B cell (primary cell): ENCODE results near the gene E2F7. TPM values are rescaled to one million over a fixed set of nuclear protein-coding genes. Genes with fewer than 3 reads are reported as not detected.

Source experiments
- ATAC-seq: fragments of 200-7000 bp; cut with Tn5 transposase; one replicate; pipeline ENCODE4 v1.10.0; 2021; ENCODE audit warnings: low read depth, mild to moderate bottlenecking, moderate number of reproducible peaks, moderate library complexity
- CTCF ChIA-PET: fragments of 350-600 bp; sonication (Branson Sonifier 250); formaldehyde crosslinking; loops from one replicate; lab custom pipeline; 2021; ENCODE audit warnings: antibody characterized with exemption, inconsistent platforms; lab: Charles Lee
- POLR2A ChIA-PET: fragments of 350-600 bp; sonication (Branson Sonifier 250); formaldehyde crosslinking; loops from one replicate; lab custom pipeline; 2021; ENCODE audit warnings: antibody characterized with exemption; lab: Charles Lee
- DNase-seq: peaks from one replicate; pipeline ENCODE4 v3.0.0; 2013
- H2AFZ ChIP-seq: 2 replicates; pipeline ENCODE4 v1.6.1; 2012; ENCODE audit warnings: mild to moderate bottlenecking, low read depth, low read length; ENCODE audit not compliant: insufficient read depth, poor library complexity, severe bottlenecking
- H3K27ac ChIP-seq, 2 donors: 1 replicate in 1 of 2; 2 replicates in 1 of 2; pipeline ENCODE4 v1.5.1; 2012 to 2013; ENCODE audit warnings: low read length in 2 of 2, mild to moderate bottlenecking in 2 of 2, moderate library complexity in 1 of 2
- H3K27me3 ChIP-seq, 4 experiments: fragments of 200-600 bp in 1 of 4; sonication (generic) in 1 of 4; replicated peaks in 1 of 4; 1 replicate in 2 of 4; 2 replicates in 2 of 4; pipeline versions ENCODE4 v1.6.1 to v1.7.0; 2013 to 2016; ENCODE audit warnings: low read length in 3 of 4, mild to moderate bottlenecking in 2 of 4, mixed read lengths in 1 of 4, moderate library complexity in 1 of 4; ENCODE audit not compliant: insufficient read depth in 4 of 4, control insufficient read depth in 3 of 4; ENCODE audit errors: control extremely low read depth in 1 of 4
- H3K36me3 ChIP-seq, 2 experiments: replicated peaks in 1 of 2; 1 replicate in 1 of 2; 2 replicates in 1 of 2; pipeline versions ENCODE4 v1.6.1 to v1.7.1; 2013; ENCODE audit warnings: low read length in 1 of 2; ENCODE audit not compliant: insufficient read depth in 2 of 2, control insufficient read depth in 1 of 2; ENCODE audit errors: control extremely low read depth in 1 of 2, extremely low read depth in 1 of 2
- H3K4me1 ChIP-seq, 2 donors: fragments of 200-600 bp in 1 of 2; sonication (generic) in 1 of 2; 1 replicate in 1 of 2; 2 replicates in 1 of 2; pipeline versions ENCODE4 v1.5.1 to v1.6.1; 2013 to 2017; ENCODE audit warnings: low read length in 2 of 2; ENCODE audit not compliant: control insufficient read depth in 2 of 2, insufficient read depth in 2 of 2
- H3K4me2 ChIP-seq: replicated peaks from 2 replicates; pipeline ENCODE3; 2012; ENCODE audit warnings: mild to moderate bottlenecking, low read depth, low read length; ENCODE audit not compliant: poor library complexity, severe bottlenecking
- H3K4me3 ChIP-seq, 5 experiments: fragments of 200-600 bp in 1 of 5; sonication (generic) in 1 of 5; 1 replicate in 3 of 5; 2 replicates in 2 of 5; pipeline versions ENCODE4 v1.5.1 to v1.7.0; 2011 to 2016; ENCODE audit warnings: low read length in 4 of 5, mild to moderate bottlenecking in 4 of 5, low read depth in 2 of 5, control low read depth in 1 of 5, moderate library complexity in 1 of 5; ENCODE audit not compliant: insufficient read depth in 1 of 5; ENCODE audit errors: control extremely low read depth in 1 of 5, extremely low read depth in 1 of 5
- H3K79me2 ChIP-seq: fragments of 200-600 bp; sonication (generic); one replicate; pipeline ENCODE4 v1.6.0; 2016; ENCODE audit warnings: low read length; ENCODE audit not compliant: control insufficient read depth, insufficient read depth
- H3K9ac ChIP-seq: fragments of 200-600 bp; sonication (generic); 2 replicates; pipeline ENCODE4 v1.6.1; 2017; ENCODE audit warnings: mild to moderate bottlenecking, low read length, moderate library complexity
- H3K9me3 ChIP-seq, 3 donors: one replicate each; pipeline versions ENCODE4 v1.6.1 to v1.7.1; 2013; ENCODE audit warnings: low read length in 2 of 3; ENCODE audit not compliant: control insufficient read depth in 2 of 3, insufficient read depth in 1 of 3; ENCODE audit errors: control extremely low read depth in 1 of 3
- H4K20me1 ChIP-seq: 2 replicates; pipeline ENCODE4 v1.6.0; 2012; ENCODE audit warnings: mild to moderate bottlenecking, low read length; ENCODE audit not compliant: insufficient read depth, control insufficient read depth, poor library complexity, severe bottlenecking
- H3K27ac Mint-ChIP-seq: one replicate; pipeline ENCODE4 v1.8.0; 2021; ENCODE audit warnings: mixed read lengths
- H3K27me3 Mint-ChIP-seq: one replicate; pipeline ENCODE4 v1.8.0; 2021; ENCODE audit warnings: mixed read lengths
- H3K4me1 Mint-ChIP-seq: one replicate; pipeline ENCODE4 v1.8.0; 2021; ENCODE audit warnings: mixed read lengths
- H3K4me3 Mint-ChIP-seq: one replicate; pipeline ENCODE4 v1.8.0; 2021; ENCODE audit warnings: mixed read lengths
- H3K9me3 Mint-ChIP-seq: one replicate; pipeline ENCODE4 v1.8.0; 2022; ENCODE audit warnings: mixed read lengths; ENCODE audit not compliant: insufficient read depth
- EZH2 ChIP-seq: IDR thresholded peaks from 2 replicates; pipeline ENCODE4 v1.6.1; 2012; ENCODE audit warnings: borderline replicate concordance, low read depth, mild to moderate bottlenecking, moderate library complexity, low read length; ENCODE audit not compliant: insufficient read depth, poor library complexity, severe bottlenecking
- WGBS: methylation state at CpG from one replicate; pipeline ENCODE4 v1.1.5; 2013; ENCODE audit warnings: missing lambda C conversion rate; ENCODE audit not compliant: insufficient coverage; 5-methylcytosine and 5-hydroxymethylcytosine counted together
- intact Hi-C: fragments of 100-400 bp; cut with micrococcal nuclease; formaldehyde crosslinking; loops from one replicate; pipeline ENCODE4 v1.10.0; 2022
- polyA plus RNA-seq: library from polyadenylated mRNA; depleted of rRNA; stranded (reverse); fragments of >200 nt; gene quantifications from 2 replicates; pipeline ENCODE4 v1.2.3, GENCODE V29; 2012
- total RNA-seq, 2 donors: library from RNA; stranded (reverse); fragments of 120-200 nt in 1 of 2; gene quantifications; 1 replicate in 1 of 2; 2 replicates in 1 of 2; pipeline versions ENCODE4 v1.2.3 to v1.2.4, GENCODE V29; 2013 to 2022
- TF ChIP-seq, protein P1 (sequence below): fragments of 200-600 bp; IDR thresholded peaks from one replicate; pipeline ENCODE4 v1.8.0; 2022; ENCODE audit warnings: antibody characterized with exemption, mild to moderate bottlenecking

E2F7 gene
- total and polyA plus RNA-seq, 2 donors (not counting 1 experiment from before 2014, with no cell fraction given): 0.15 to 0.42 TPM

DNA sequence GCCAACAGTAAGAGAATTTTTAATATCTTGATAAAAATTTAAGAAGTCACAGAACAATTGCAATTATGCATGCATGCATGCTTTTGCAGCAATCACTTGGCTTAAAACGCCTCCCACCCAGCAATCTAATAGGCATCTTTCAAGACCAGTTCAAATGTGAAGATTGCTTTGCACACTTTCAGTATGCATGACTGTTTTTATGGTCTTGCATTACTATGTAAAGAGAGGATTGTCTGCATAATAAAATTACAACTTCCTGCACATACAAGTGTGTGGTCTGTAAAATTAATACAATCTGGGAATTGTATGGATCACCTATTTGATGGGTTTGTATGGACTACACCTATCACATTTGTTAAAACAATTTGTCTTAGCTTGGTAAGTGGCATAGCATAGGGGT, 48.8 kb downstream of the E2F7 start:
- Histone ChIP-seq H4K20me1 (no peaks in the 10 kb centered on the region), H3K4me2 (no peak overlapping the region), H2AFZ (no peak overlapping the region), H3K4me3 (no peak overlapping the region), H3K27me3 (no peaks in the 10 kb centered on the region), H3K79me2 (no peaks in the 10 kb centered on the region), H3K27ac (no peak overlapping the region), H3K36me3 (no peaks in the 10 kb centered on the region), H3K9me3 (no peaks in the 10 kb centered on the region), H3K9ac (no peak overlapping the region), H3K4me1 (no peaks in the 10 kb centered on the region)
- ChIA-PET CTCF (interaction anchor here (1.0 kb wide), 1 partner anchor 394 kb away, joined by 3 read pairs; no protein-coding TSS in a partner anchor), POLR2A (no interaction called here)
- intact Hi-C loops: no loop called here
- H3K27ac Mint-ChIP-seq: no peak overlapping the region
- no peak overlapping the region for H3K4me3 Mint-ChIP-seq
- no peaks in the 10 kb centered on the region for H3K9me3 Mint-ChIP-seq
- ATAC-seq (no peak), DNase-seq (no peak)
- H3K27me3 Mint-ChIP-seq: no peaks in the 10 kb centered on the region
- WGBS: no CpG with 5 or more reads among the region's 1 CpG
- H3K4me1 Mint-ChIP-seq: no peaks in the 10 kb centered on the region
- no peak for TF ChIP-seq EZH2
- TF ChIP-seq, protein P1, sequence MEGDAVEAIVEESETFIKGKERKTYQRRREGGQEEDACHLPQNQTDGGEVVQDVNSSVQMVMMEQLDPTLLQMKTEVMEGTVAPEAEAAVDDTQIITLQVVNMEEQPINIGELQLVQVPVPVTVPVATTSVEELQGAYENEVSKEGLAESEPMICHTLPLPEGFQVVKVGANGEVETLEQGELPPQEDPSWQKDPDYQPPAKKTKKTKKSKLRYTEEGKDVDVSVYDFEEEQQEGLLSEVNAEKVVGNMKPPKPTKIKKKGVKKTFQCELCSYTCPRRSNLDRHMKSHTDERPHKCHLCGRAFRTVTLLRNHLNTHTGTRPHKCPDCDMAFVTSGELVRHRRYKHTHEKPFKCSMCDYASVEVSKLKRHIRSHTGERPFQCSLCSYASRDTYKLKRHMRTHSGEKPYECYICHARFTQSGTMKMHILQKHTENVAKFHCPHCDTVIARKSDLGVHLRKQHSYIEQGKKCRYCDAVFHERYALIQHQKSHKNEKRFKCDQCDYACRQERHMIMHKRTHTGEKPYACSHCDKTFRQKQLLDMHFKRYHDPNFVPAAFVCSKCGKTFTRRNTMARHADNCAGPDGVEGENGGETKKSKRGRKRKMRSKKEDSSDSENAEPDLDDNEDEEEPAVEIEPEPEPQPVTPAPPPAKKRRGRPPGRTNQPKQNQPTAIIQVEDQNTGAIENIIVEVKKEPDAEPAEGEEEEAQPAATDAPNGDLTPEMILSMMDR: no peak

DNA sequence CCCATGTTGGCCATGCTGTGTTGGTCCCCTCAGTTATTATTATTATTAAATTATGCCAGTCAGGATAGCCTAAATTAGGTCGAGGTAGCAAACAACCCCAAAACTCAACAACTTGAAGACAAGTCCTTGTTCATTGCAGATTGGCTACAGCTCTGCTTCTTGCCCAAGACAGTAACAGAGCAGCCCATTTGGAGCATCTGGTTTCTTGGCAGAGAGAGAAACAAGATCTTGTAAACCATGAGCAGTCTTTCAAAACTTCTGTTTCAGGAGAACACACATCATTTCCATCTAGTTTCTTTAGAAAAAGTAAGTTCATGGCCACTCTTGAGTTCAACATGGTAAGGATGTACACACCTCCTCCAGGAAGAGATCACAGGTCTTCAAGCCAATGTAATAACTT, 52.3 kb downstream of the E2F7 start:
- ATAC-seq: no peak
- peaks cover 10% of the 10 kb centered on the region for H3K27me3 Mint-ChIP-seq
- intact Hi-C loops: loop anchor here (5.0 kb wide), 1 partner anchor 221 kb away; no protein-coding TSS in a partner anchor

More for the DNA sequence above, 52.3 kb downstream of the E2F7 start:
- no peak overlapping the region for H3K4me3 Mint-ChIP-seq
- no peaks in the 10 kb centered on the region for H3K79me2 ChIP-seq
- H3K4me1 ChIP-seq: no peaks in the 10 kb centered on the region
- no peak overlapping the region for H3K4me3 ChIP-seq
- H3K4me2 ChIP-seq: no peak overlapping the region
- no peak for DNase-seq
- H3K27me3 ChIP-seq: no peaks in the 10 kb centered on the region
- CTCF ChIA-PET: interaction anchor here (0.8 to 4.7 kb wide), 3 partner anchors 8 to 16 kb away, joined by 3 to 44 read pairs (median 3); no protein-coding TSS in a partner anchor
- H3K36me3 ChIP-seq: no peaks in the 10 kb centered on the region
- H3K9me3 ChIP-seq: no peaks in the 10 kb centered on the region
- H3K27ac ChIP-seq: no peak overlapping the region
- H4K20me1 ChIP-seq: no peaks in the 10 kb centered on the region
- H2AFZ ChIP-seq: no peak overlapping the region
- peaks cover 3% of the 10 kb centered on the region for H3K4me1 Mint-ChIP-seq
- WGBS: 60% methylated on average over 1 of the region's 1 CpG
- TF ChIP-seq EZH2: no peak
- TF ChIP-seq, protein P1: no peak
- POLR2A ChIA-PET: no interaction called here
- no peaks in the 10 kb centered on the region for H3K9me3 Mint-ChIP-seq
- H3K27ac Mint-ChIP-seq: no peak overlapping the region
- H3K9ac ChIP-seq: no peak overlapping the region
